Keratinocyte (primary cell): ENCODE results near the gene ODAD3. TPM values are rescaled to one million over a fixed set of nuclear protein-coding genes. Genes with fewer than 3 reads are reported as not detected.

ENCODE experiments used
- DNase-seq: peaks from one replicate; pipeline ENCODE4 v3.0.0-alpha.2; 2011; ENCODE audit warnings: low read depth, missing footprints, low spot score
- FAIRE-seq: peaks from 2 replicates; lab custom pipeline; 2011; peaks lifted over from hg19 to GRCh38; lab: Jason Lieb, UNC
- H2AFZ ChIP-seq: 2 replicates; pipeline ENCODE4 v1.6.0; 2012; ENCODE audit warnings: low read length, control low read depth, inconsistent platforms; ENCODE audit not compliant: control insufficient read depth
- H3K27ac ChIP-seq: 2 replicates; pipeline ENCODE4 v1.5.1; 2011; ENCODE audit warnings: low read length; ENCODE audit not compliant: control insufficient read depth, insufficient read depth
- H3K27me3 ChIP-seq: 3 replicates; pipeline ENCODE4 v1.6.0; 2011; ENCODE audit warnings: low read length; ENCODE audit not compliant: control insufficient read depth, insufficient read depth; ENCODE audit errors: extremely low read depth
- H3K36me3 ChIP-seq, 2 experiments: 2 replicates in 1 of 2; 3 replicates in 1 of 2; pipeline ENCODE4 v1.5.1; 2011; ENCODE audit warnings: low read length in 2 of 2, mild to moderate bottlenecking in 1 of 2; ENCODE audit not compliant: control insufficient read depth in 2 of 2, insufficient read depth in 2 of 2; ENCODE audit errors: extremely low read depth in 1 of 2
- H3K4me1 ChIP-seq: 3 replicates; pipeline ENCODE4 v1.5.1; 2011; ENCODE audit warnings: low read length; ENCODE audit not compliant: control insufficient read depth, insufficient read depth; ENCODE audit errors: extremely low read depth
- H3K4me2 ChIP-seq: 3 replicates; pipeline ENCODE4 v1.6.0; 2011; ENCODE audit warnings: low read depth, low read length; ENCODE audit not compliant: control insufficient read depth, insufficient read depth; ENCODE audit errors: extremely low read depth
- H3K4me3 ChIP-seq, 3 experiments: fragments of 200-600 bp in 1 of 3; sonication (generic) in 1 of 3; 2 replicates in 2 of 3; 3 replicates in 1 of 3; pipeline ENCODE4 v1.5.1; 2011 to 2016; ENCODE audit warnings: low read length in 3 of 3, mild to moderate bottlenecking in 3 of 3, control low read depth in 2 of 3, inconsistent platforms in 1 of 3, low read depth in 1 of 3, mixed read lengths in 1 of 3, mixed run types in 1 of 3, moderate library complexity in 1 of 3; ENCODE audit not compliant: control insufficient read depth in 2 of 3, insufficient read depth in 2 of 3; ENCODE audit errors: extremely low read depth in 1 of 3
- H3K79me2 ChIP-seq: 2 replicates; pipeline ENCODE4 v1.6.0; 2012; ENCODE audit warnings: low read length; ENCODE audit not compliant: control insufficient read depth, insufficient read depth
- H3K9ac ChIP-seq: 3 replicates; pipeline ENCODE4 v1.6.0; 2011; ENCODE audit warnings: low read length; ENCODE audit not compliant: control insufficient read depth, insufficient read depth; ENCODE audit errors: extremely low read depth
- H3K9me1 ChIP-seq: 3 replicates; pipeline ENCODE4 v1.6.0; 2011; ENCODE audit warnings: low read length; ENCODE audit not compliant: control insufficient read depth, insufficient read depth; ENCODE audit errors: extremely low read depth
- H3K9me3 ChIP-seq: 2 replicates; pipeline ENCODE4 v1.5.1; 2012; ENCODE audit warnings: low read depth, low read length; ENCODE audit not compliant: control insufficient read depth
- H4K20me1 ChIP-seq: 3 replicates; pipeline ENCODE4 v1.6.0; 2011; ENCODE audit warnings: low read length; ENCODE audit not compliant: control insufficient read depth, insufficient read depth; ENCODE audit errors: extremely low read depth
- EZH2 ChIP-seq: IDR thresholded peaks from one replicate; pipeline ENCODE4 v1.6.1; 2012; ENCODE audit warnings: inconsistent platforms, mild to moderate bottlenecking, low read length, moderate library complexity
- dilution Hi-C: fragments of 300-500 bp; cut with MboI; formaldehyde crosslinking; loops from one replicate; pipeline ENCODE4 v1.7.0; 2020; ENCODE audit warnings: low sequenced_read_pairs; ENCODE audit not compliant: extremely low pct_ligation_motif_present
- polyA plus RNA-seq, 5 experiments: library from polyadenylated mRNA; depleted of rRNA in 3 of 5; stranded (reverse) in 3 of 5; stranded (forward) in 1 of 5; unstranded in 1 of 5; fragments of >200 nt; gene quantifications; 1 replicate in 1 of 5; 2 replicates in 3 of 5; 3 replicates in 1 of 5; pipeline versions ENCODE4 v1.2.1 to v1.2.3, GENCODE V29; 2011 to 2012; ENCODE audit warnings: missing spikeins in 2 of 5, low read depth in 1 of 5, low replicate concordance in 1 of 5
- TF ChIP-seq, protein P1 (sequence below), 3 experiments: IDR thresholded peaks in 1 of 3; conservative IDR thresholded peaks in 1 of 3; optimal IDR thresholded peaks in 1 of 3; 2 replicates in 2 of 3; 3 replicates in 1 of 3; pipeline versions ENCODE3 to v1.5.1; 2011; ENCODE audit warnings: low read length in 3 of 3, mild to moderate bottlenecking in 3 of 3, moderate library complexity in 2 of 3, control low read depth in 1 of 3, inconsistent platforms in 1 of 3; ENCODE audit not compliant: insufficient read depth in 2 of 3; ENCODE audit errors: extremely low read depth in 1 of 3

Gene ODAD3
- polyA plus RNA-seq, 1 donor (not counting 4 experiments of a cell fraction or from before 2014, with no cell fraction given): 0.09 TPM

DNA sequence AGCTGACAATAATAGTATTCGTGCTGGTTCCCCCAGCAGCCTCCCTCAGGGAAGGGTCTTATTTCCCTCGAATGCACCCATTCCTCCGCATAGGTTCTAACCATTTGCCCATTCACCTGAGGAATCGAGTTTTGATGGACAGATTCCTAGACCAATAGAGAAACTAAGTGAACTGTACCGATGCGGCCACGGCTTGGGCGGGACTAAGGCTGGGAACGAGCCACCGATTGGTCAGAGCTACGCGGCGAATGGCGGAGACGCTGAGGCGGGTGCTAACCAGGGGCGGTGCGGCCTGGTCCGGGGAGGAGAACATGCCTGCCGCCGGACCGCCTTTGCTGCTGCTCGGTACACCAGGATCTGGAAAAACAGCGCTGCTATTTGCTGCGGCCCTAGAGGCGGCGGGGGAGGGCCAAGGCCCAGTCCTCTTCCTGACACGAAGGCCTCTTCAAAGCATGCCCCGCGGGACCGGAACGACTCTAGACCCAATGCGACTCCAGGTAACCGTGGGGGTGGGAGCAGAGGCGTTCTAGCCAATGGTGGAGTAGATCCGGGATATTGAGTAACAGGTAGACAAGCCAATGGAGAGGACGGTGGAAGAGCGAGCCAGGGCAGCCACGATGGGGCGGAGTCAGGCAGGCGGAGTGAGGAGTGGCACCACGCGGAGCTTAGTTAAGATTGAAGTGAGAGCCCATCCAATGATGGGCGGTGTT is 60.3 kb downstream of the ODAD3 start, which contains the start of gene SWSAP1:
TSS of gene SWSAP1 (plus strand) at position 234 of the 710 bp plus-strand sequence. CDS start at position 249, 15 bp downstream.
- TF ChIP-seq, protein P1, sequence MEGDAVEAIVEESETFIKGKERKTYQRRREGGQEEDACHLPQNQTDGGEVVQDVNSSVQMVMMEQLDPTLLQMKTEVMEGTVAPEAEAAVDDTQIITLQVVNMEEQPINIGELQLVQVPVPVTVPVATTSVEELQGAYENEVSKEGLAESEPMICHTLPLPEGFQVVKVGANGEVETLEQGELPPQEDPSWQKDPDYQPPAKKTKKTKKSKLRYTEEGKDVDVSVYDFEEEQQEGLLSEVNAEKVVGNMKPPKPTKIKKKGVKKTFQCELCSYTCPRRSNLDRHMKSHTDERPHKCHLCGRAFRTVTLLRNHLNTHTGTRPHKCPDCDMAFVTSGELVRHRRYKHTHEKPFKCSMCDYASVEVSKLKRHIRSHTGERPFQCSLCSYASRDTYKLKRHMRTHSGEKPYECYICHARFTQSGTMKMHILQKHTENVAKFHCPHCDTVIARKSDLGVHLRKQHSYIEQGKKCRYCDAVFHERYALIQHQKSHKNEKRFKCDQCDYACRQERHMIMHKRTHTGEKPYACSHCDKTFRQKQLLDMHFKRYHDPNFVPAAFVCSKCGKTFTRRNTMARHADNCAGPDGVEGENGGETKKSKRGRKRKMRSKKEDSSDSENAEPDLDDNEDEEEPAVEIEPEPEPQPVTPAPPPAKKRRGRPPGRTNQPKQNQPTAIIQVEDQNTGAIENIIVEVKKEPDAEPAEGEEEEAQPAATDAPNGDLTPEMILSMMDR (optimal IDR thresholded peaks at IDR 0.05 in 1 of 3, IDR thresholded peaks at IDR 0.05 in 1 of 3, conservative IDR thresholded peaks at IDR 0.05 in 1 of 3; ENCODE audit: extremely low read depth in 1 of 3, insufficient read depth in 2 of 3, low read length in 3 of 3): no peak
- no peak for TF ChIP-seq EZH2
- peak; percentile 96 for DNase-seq
- Histone ChIP-seq H3K4me3 (peak within 1 kb of the TSS; percentile 64 to 82 (median 81)), H3K4me2 (peak within 1 kb of the TSS; percentile 88), H2AFZ (peak within 1 kb of the TSS; percentile 87), H3K9me1 (peaks cover 7% of the 10 kb centered on the region), H3K79me2 (peaks cover 4% of the 10 kb centered on the region), H3K36me3 (no peaks in the 10 kb centered on the region), H3K27ac (peak within 1 kb of the TSS; percentile 94), H4K20me1 (no peaks in the 10 kb centered on the region), H3K27me3 (no peaks in the 10 kb centered on the region), H3K9me3 (no peaks in the 10 kb centered on the region), H3K4me1 (peaks cover 35% of the 10 kb centered on the region), H3K9ac (peak within 1 kb of the TSS; percentile 94)
- dilution Hi-C loops: no loop called here
- peak; percentile 83 for FAIRE-seq

DNA sequence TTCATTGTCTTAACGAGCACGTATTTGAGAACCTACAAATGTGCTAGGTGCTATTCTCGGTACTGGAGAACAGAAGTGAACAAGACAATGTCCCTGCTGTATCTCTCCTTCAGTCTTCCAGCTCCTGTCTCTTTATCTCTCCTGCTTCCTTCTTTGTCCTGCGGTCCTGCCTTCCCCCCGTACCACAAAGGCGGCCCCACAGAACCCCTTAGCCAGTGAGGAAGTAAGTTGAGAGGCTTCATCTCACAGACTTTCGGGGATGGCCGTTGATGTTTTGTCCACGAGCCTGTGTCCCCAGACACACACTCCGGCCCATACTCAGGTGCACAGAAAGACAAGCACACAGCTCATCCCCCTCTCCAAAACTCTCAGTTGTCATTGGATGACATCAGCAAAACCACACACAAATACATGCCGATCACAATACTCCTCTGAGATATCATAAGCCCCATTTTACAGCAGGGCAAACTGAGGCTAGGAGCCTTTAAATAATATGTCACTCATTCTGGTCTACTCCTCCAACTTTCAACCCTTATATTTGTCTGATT is 61.0 kb downstream of the ODAD3 start:
- Histone ChIP-seq H3K79me2 (peaks cover 4% of the 10 kb centered on the region), H3K4me2 (peak overlapping the region; percentile 88), H3K4me3 (peak overlapping the region; percentile 64 to 75 (median 73)), H3K9me3 (no peaks in the 10 kb centered on the region), H3K9me1 (peaks cover 7% of the 10 kb centered on the region), H4K20me1 (no peaks in the 10 kb centered on the region), H3K9ac (peak overlapping the region; percentile 94), H3K4me1 (peaks cover 34% of the 10 kb centered on the region), H2AFZ (peak overlapping the region; percentile 38), H3K36me3 (no peaks in the 10 kb centered on the region), H3K27me3 (no peaks in the 10 kb centered on the region), H3K27ac (no peak overlapping the region)
- DNase-seq (no peak), FAIRE-seq (no peak)
- dilution Hi-C loops: no loop called here
- TF ChIP-seq, protein P1 (optimal IDR thresholded peaks at IDR 0.05 in 1 of 3, IDR thresholded peaks at IDR 0.05 in 1 of 3, conservative IDR thresholded peaks at IDR 0.05 in 1 of 3; ENCODE audit: extremely low read depth in 1 of 3, insufficient read depth in 2 of 3, low read length in 3 of 3): no peak
- TF ChIP-seq EZH2: no peak
